Measurements from ENCODE around the gene BST1.

GRCh38 chr4:15692602-15693001 lies 10.3 kb upstream of the BST1 start:
- TF ChIP-seq EZH2phosphoT487 (conservative IDR thresholded peaks at IDR 0.05; ENCODE audit: low read length), result no peak
- TF ChIP-seq, protein P1, sequence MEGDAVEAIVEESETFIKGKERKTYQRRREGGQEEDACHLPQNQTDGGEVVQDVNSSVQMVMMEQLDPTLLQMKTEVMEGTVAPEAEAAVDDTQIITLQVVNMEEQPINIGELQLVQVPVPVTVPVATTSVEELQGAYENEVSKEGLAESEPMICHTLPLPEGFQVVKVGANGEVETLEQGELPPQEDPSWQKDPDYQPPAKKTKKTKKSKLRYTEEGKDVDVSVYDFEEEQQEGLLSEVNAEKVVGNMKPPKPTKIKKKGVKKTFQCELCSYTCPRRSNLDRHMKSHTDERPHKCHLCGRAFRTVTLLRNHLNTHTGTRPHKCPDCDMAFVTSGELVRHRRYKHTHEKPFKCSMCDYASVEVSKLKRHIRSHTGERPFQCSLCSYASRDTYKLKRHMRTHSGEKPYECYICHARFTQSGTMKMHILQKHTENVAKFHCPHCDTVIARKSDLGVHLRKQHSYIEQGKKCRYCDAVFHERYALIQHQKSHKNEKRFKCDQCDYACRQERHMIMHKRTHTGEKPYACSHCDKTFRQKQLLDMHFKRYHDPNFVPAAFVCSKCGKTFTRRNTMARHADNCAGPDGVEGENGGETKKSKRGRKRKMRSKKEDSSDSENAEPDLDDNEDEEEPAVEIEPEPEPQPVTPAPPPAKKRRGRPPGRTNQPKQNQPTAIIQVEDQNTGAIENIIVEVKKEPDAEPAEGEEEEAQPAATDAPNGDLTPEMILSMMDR (IDR thresholded peaks at IDR 0.05; ENCODE audit: insufficient read depth, low read length, poor library complexity, severe bottlenecking), result no peak
